Subcutaneous adipose tissue (tissue), 4 donors: Measurements from ENCODE around the gene AGO3. TPM values are rescaled to one million over a fixed set of nuclear protein-coding genes. Genes with fewer than 3 reads are reported as not detected.

Source experiments
- total RNA-seq, 4 donors: library from RNA; depleted of rRNA; stranded (reverse); fragments of >200 nt; gene quantifications; one replicate each; pipeline ENCODE4 v1.1.0, GENCODE V29; 2016
- TF ChIP-seq, protein P1 (sequence below): fragments of 450-650 bp; IDR thresholded peaks from one replicate; pipeline ENCODE4 v1.5.1; 2016; ENCODE audit warnings: low read depth, mild to moderate bottlenecking, control low read depth, antibody characterized with exemption, moderate library complexity

Gene AGO3
- total RNA-seq = 10 to 100 TPM; 22.2 to 29.7 (median 25.6) TPM

- TF ChIP-seq, protein P1, sequence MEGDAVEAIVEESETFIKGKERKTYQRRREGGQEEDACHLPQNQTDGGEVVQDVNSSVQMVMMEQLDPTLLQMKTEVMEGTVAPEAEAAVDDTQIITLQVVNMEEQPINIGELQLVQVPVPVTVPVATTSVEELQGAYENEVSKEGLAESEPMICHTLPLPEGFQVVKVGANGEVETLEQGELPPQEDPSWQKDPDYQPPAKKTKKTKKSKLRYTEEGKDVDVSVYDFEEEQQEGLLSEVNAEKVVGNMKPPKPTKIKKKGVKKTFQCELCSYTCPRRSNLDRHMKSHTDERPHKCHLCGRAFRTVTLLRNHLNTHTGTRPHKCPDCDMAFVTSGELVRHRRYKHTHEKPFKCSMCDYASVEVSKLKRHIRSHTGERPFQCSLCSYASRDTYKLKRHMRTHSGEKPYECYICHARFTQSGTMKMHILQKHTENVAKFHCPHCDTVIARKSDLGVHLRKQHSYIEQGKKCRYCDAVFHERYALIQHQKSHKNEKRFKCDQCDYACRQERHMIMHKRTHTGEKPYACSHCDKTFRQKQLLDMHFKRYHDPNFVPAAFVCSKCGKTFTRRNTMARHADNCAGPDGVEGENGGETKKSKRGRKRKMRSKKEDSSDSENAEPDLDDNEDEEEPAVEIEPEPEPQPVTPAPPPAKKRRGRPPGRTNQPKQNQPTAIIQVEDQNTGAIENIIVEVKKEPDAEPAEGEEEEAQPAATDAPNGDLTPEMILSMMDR = no peak
Measured at GRCh38 chr1:35930593-35931445, at the start of gene AGO3. TSS of gene AGO3 (plus strand) at chr1:35931105. CDS start at chr1:35931427, 322 bp downstream.

DNA sequence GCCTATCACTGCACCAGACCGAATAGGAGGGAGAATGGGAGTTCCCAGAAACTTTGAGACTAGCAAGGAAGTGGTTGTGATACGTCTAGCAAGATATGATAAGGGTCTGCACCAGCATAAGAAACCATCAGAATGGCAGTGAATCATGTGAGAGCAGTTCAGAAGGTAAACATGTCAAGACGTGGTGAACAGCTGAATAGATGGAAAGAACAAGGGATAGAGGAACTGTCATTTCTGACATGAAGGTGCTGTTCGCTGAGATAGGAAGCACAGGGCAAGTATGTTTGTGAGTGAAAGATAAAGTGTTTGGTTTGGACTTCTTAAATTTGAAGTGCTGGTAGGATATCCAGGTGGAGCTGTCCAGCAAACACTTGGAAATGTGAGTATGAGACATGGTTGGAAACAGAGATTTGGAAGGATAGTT is 49.0 kb upstream of the AGO3 start:
- TF ChIP-seq, protein P1 = no peak

- TF ChIP-seq, protein P1 = no peak
Measured at GRCh38 chr1:35882586-35882944, 48.3 kb upstream of the AGO3 start.

DNA sequence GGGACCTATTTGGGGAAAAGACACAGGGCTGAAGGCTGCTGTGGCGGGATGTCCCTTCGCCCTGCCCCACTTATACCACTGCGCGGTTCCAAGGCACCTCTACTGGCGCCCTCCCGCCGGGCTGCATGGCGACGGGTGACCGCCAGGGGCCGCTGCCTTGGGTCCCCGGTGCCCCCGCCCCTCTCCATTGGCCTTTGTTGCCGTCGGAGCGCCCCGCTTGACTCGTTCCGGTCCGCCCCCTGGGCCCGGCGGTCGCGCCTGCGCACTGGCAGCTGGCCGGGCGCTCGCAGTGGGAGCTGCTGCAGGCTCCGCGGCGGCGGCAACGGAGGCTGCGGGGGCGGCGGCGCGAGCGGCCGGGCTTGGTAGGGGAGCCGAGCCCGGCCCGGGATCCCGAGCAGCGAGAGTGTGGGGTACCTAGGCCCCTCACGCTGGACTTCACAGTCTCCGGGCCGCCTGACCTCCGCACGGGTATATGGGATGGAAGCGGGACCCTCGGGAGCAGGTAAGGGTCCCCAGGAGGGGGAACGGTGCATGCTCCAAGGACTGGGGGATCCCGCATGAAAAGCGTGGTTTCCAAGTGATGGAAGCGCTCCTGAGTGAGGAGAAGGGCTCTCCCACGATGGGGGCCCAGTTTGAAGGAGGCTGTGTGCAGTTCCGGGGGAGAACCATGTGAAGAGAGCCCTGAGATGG is 47.8 kb upstream of the AGO3 start, which contains the start of gene AGO1:
Gene AGO1, plus strand, starts transcription at position 265 of the 690 bp plus-strand sequence. Its CDS starts 213 bp downstream, at position 478.
- TF ChIP-seq, protein P1 = no peak

DNA sequence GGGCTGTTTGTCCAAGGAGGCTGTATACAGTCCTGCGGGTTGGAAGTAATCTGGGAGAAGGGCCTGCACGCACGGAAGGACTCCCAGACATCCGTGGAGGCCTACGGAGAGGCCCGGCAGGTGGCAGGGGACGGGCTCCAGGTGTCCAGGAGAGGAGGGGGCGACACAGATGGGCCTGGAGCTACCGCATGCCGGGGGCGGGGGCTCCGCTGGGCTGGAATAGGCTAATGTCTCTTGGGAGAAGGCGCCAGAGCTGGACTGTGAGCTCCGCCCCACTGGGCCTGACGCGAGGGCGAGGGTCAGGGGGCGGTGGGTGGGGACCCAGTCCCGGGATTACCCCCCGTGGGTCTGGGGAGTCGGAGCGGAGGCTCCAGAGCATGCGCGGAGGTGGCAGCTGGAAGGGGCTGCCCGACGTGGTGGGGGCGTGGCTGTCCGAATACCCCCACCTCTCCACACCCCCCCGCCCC is 47.2 kb upstream of the AGO3 start:
- TF ChIP-seq, protein P1 = no peak

GRCh38 chr1:35884934-35885333 is 46.0 kb upstream of the AGO3 start:
- TF ChIP-seq, protein P1 = no peak

DNA sequence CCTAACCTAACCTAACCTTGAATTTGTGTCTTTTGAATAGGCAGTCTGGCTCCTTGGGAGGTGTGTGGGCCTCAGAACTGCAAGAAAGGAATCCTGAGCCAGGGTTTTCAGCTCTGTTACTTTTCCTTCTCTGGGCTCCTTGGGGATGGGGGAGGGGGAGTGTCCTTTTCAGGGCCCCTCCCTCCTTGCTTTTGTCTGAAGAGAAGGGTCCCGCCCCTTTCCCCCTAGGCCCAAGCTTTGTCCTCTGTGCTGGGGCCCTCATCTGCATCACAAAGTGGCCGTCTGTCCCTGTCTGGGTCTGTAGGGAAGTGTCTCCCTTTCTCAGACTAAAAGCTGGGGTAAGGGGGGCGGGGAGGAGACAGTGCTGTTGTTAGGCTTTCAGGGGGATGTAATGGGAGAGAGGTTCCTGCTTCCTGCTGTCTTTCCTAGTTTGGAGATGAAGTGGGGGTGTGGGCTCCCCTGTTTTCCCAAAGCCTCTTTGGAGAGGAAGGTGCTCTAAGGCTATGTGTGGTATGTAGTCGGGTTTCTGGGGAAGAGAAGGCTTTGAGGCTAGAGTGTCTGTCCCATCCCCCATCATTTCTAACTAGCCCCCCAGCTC is 44.8 kb upstream of the AGO3 start:
- TF ChIP-seq, protein P1 = no peak
